NT2/D1 (cell line): ENCODE results near the gene NDUFAF8.

Source experiments
- DNase-seq: peaks from one replicate; pipeline ENCODE4 v3.0.0-alpha.2; 2011; ENCODE audit warnings: low read depth, low spot score
- H3K27me3 ChIP-seq: 2 replicates; pipeline ENCODE4 v1.6.0; 2011; ENCODE audit warnings: mild to moderate bottlenecking; ENCODE audit not compliant: insufficient read length, insufficient read depth
- H3K36me3 ChIP-seq: 2 replicates; pipeline ENCODE4 v1.6.1; 2011; ENCODE audit warnings: mild to moderate bottlenecking, low read length, mixed read lengths; ENCODE audit not compliant: insufficient read depth, insufficient read length
- H3K4me1 ChIP-seq: 2 replicates; pipeline ENCODE4 v1.5.1; 2011; ENCODE audit not compliant: insufficient read depth, insufficient read length
- H3K4me3 ChIP-seq: 2 replicates; pipeline ENCODE4 v1.5.1; 2011; ENCODE audit warnings: low read depth; ENCODE audit not compliant: insufficient read length
- H3K9ac ChIP-seq: 2 replicates; pipeline ENCODE4 v1.6.0; 2011; ENCODE audit warnings: low read depth; ENCODE audit not compliant: insufficient read length
- H3K9me3 ChIP-seq: 2 replicates; pipeline ENCODE4 v1.5.1; 2011; ENCODE audit warnings: mild to moderate bottlenecking, low read length; ENCODE audit not compliant: insufficient read depth
- SUZ12 ChIP-seq: IDR thresholded peaks from 2 replicates; pipeline ENCODE4 v1.6.1; 2011; ENCODE audit not compliant: insufficient read length, insufficient read depth; ENCODE audit errors: extremely low read depth
- YY1 ChIP-seq: IDR thresholded peaks from 2 replicates; pipeline ENCODE4 v1.6.1; 2011; ENCODE audit not compliant: insufficient read length, insufficient read depth
- ZNF274 ChIP-seq: IDR thresholded peaks from 2 replicates; pipeline ENCODE4 v1.6.1; 2011; ENCODE audit warnings: mild to moderate bottlenecking, low read depth, low read length

NDUFAF8 gene

DNA sequence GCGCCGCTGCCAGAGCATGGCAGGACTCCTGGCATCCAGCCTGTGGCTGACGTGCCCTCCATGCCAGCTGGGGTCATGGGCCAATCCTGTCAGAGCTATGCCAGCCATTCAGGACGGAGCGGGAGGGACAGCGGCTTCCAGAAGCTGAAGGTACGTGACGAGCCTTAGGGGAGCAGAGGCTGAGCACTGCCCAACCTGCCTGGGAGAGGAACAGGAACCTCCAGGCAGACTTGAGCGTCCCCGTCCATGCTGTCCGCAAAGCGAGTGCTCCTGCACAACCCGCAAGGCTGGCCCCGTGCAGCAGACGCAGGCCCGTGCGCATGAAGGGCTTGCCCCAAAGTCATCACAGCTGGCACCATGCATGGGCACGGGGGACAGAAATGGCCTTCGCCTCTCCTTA is 21.5 kb downstream of the NDUFAF8 start:
- H3K9ac ChIP-seq: no peak overlapping the region
- H3K36me3 ChIP-seq: peaks cover 83% of the 10 kb centered on the region
- H3K4me1 ChIP-seq: peaks cover 7% of the 10 kb centered on the region
- H3K27me3 ChIP-seq: no peaks in the 10 kb centered on the region
- TF ChIP-seq SUZ12 (no peak), ZNF274 (no peak), YY1 (no peak)
- no peak overlapping the region for H3K4me3 ChIP-seq
- no peaks in the 10 kb centered on the region for H3K9me3 ChIP-seq
- DNase-seq: no peak

GRCh38 chr17:81261096-81261495 is 22.0 kb downstream of the NDUFAF8 start:
- peaks cover 86% of the 10 kb centered on the region for H3K36me3 ChIP-seq
- H3K4me3 ChIP-seq: no peak overlapping the region
- no peaks in the 10 kb centered on the region for H3K9me3 ChIP-seq
- no peak for TF ChIP-seq ZNF274
- no peak for TF ChIP-seq YY1
- TF ChIP-seq SUZ12: no peak
- H3K4me1 ChIP-seq: peaks cover 5% of the 10 kb centered on the region
- H3K9ac ChIP-seq: no peak overlapping the region
- DNase-seq: no peak
- H3K27me3 ChIP-seq: no peaks in the 10 kb centered on the region

DNA sequence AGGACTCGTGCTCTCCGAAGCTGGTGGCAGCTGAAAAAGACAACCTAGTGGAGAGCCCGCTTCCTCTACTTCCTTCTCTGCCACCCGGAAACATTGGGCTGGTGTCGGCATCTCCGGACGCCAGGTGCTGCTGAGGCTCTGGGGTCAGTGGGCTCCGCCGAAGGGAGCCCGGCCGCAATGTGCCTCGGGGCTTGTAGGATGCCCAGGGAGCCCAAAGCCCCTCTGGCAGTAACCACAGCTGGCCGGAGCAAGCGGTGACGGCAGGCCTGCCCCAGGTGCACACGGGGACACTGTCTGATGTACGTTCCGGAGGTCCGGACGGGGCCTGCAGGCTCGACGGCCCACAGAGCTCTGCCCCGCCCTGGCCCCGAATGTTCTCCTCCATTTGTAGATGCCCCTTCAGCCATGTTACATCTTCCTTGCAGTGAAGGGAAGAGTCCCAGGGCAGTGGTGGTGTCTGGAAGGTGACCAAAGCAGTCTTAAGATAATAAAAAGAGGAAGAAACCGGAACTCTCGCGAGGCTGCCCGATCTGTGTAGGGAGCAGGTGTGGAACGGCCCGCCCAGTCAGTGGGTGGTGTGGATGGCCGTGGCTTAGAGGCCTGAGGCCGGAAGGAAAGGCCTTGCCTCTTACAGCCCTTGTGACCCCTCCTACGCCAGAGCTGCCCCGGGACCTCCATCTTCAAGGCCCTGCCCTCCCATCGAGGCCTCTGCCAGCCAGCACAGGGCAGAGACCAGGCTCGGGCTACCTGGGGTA is 22.6 kb downstream of the NDUFAF8 start:
- Histone ChIP-seq H3K9ac (no peak overlapping the region), H3K27me3 (no peaks in the 10 kb centered on the region), H3K36me3 (peaks cover 85% of the 10 kb centered on the region), H3K4me1 (peaks cover 5% of the 10 kb centered on the region), H3K9me3 (no peaks in the 10 kb centered on the region), H3K4me3 (no peak overlapping the region)
- DNase-seq: no peak
- TF ChIP-seq YY1: no peak
- TF ChIP-seq ZNF274: no peak
- no peak for TF ChIP-seq SUZ12

DNA sequence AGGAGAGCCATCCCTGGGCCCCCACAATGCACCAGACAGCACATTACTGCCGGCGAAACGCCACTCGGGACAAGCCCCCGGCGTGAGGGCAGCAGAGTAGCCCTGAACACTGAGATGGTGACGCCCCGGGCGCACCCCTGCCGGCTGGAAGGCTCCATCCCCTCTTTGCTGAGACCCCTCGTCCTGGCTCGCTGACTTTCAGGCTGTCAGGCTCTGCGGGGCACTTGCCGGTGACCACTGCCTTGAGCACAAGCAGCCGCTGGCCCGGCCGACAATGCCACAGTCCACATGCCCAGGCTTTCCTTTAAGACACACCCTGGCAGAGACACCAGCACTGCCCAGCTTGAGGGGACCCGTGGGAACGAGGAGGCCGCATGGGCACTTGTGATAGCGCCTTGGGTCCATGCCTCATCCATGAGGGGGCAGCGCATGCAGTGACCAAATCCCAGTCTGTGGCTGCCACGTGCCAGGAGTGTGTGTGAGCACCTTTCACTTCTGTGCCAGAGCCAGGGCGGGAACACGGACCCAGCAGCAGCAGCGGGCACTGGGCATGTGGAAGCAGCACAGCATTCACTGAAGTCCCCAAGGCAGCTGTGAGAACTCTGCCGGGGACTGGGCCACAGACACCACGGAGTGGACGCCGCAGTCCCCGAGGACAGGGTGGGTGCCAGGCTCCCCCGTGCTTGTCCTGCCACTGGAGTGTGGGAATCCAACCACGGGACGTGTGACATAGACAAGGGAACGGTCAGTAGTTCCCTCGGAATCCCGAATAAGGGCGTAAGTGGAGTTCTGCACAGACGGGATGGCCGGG is 24.5 kb downstream of the NDUFAF8 start:
- no peaks in the 10 kb centered on the region for H3K27me3 ChIP-seq
- no peak for DNase-seq
- no peak overlapping the region for H3K9ac ChIP-seq
- no peaks in the 10 kb centered on the region for H3K9me3 ChIP-seq
- peaks cover 79% of the 10 kb centered on the region for H3K36me3 ChIP-seq
- TF ChIP-seq YY1: no peak
- TF ChIP-seq SUZ12: no peak
- TF ChIP-seq ZNF274: no peak
- no peak overlapping the region for H3K4me3 ChIP-seq
- H3K4me1 ChIP-seq: peaks cover 5% of the 10 kb centered on the region

DNA sequence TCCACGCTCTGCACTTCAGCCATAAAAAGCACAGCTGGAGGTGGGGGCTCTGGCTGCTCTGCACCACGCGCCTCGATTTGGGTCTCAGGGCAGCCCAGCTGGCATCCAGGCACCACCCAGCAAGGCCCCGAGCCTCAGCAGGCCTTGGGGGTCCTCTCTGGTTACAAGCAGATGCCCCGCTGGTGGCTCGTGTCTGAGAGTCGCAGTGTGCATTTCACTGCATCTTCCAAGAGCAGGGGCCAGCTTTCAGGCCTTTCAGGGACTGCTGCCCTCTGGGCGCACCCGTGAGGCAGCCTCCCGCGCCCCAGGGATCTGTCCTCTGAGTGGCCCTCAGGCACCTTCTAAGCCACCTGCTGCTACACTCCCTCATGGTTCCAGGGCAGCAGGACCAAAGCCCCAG is 25.5 kb downstream of the NDUFAF8 start:
- Histone ChIP-seq H3K4me3 (no peak overlapping the region), H3K27me3 (no peaks in the 10 kb centered on the region), H3K36me3 (peaks cover 75% of the 10 kb centered on the region), H3K9ac (no peak overlapping the region), H3K4me1 (peaks cover 5% of the 10 kb centered on the region), H3K9me3 (no peaks in the 10 kb centered on the region)
- TF ChIP-seq ZNF274: no peak
- no peak for TF ChIP-seq YY1
- TF ChIP-seq SUZ12: no peak
- no peak for DNase-seq

GRCh38 chr17:81265576-81265975 is 26.5 kb downstream of the NDUFAF8 start:
- Histone ChIP-seq H3K4me3 (no peak overlapping the region), H3K36me3 (peaks cover 75% of the 10 kb centered on the region), H3K27me3 (no peaks in the 10 kb centered on the region), H3K4me1 (peaks cover 5% of the 10 kb centered on the region), H3K9ac (no peak overlapping the region), H3K9me3 (no peaks in the 10 kb centered on the region)
- no peak for DNase-seq
- no peak for TF ChIP-seq SUZ12
- no peak for TF ChIP-seq ZNF274
- TF ChIP-seq YY1: no peak

DNA sequence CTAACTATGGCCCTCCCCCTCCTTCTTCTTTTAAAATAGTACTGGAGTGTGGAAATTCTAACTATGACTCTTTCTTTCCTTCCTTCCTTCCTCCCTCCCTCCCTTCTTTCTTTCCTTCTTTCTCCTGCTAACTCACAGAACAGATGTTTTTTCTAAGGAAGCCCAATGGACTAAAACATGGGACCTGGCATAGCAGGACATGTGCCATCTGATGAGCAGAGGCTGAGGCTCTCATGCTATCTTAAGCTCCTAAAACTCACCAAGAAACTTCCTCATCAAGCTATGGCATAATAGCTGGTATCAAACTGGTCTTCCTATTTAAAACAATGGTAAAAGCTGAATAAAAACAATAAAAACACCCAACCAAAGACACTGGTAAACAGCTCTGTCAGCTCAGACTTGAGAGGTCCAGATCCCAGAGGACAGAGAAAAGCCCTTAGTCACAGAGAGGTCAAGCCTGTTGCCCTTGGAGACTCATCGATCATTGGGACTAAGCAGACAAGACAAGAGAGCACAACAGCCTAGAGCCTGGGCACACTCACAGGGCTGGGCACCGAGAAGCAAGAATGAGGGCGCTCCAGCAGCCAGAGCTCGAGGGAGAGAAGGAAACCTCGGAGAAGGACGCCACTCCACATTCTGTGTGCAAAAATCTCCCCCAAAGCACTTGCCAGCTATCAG is 28.4 kb downstream of the NDUFAF8 start:
- no peak overlapping the region for H3K4me3 ChIP-seq
- peaks cover 68% of the 10 kb centered on the region for H3K36me3 ChIP-seq
- no peak for DNase-seq

More for the DNA sequence above, 28.4 kb downstream of the NDUFAF8 start:
- no peaks in the 10 kb centered on the region for H3K9me3 ChIP-seq
- no peaks in the 10 kb centered on the region for H3K27me3 ChIP-seq
- no peak for TF ChIP-seq SUZ12
- TF ChIP-seq YY1: no peak
- TF ChIP-seq ZNF274: no peak
- peaks cover 5% of the 10 kb centered on the region for H3K4me1 ChIP-seq
- H3K9ac ChIP-seq: no peak overlapping the region
